GM19463 (cell line): Measurements from ENCODE around the gene NXN.
"Not testable (repeated sequence)": the region's sequence is repeated elsewhere in the genome, so short reads cannot be mapped to it uniquely, and the experiment has no call there.

Experiments
- ATAC-seq: cut with Tn5 transposase; IDR thresholded peaks from one replicate; pipeline ENCODE4 v1.9.1; 2021; ENCODE audit warnings: mild to moderate bottlenecking, moderate library complexity; ENCODE audit not compliant: unreplicated experiment

Gene NXN

DNA sequence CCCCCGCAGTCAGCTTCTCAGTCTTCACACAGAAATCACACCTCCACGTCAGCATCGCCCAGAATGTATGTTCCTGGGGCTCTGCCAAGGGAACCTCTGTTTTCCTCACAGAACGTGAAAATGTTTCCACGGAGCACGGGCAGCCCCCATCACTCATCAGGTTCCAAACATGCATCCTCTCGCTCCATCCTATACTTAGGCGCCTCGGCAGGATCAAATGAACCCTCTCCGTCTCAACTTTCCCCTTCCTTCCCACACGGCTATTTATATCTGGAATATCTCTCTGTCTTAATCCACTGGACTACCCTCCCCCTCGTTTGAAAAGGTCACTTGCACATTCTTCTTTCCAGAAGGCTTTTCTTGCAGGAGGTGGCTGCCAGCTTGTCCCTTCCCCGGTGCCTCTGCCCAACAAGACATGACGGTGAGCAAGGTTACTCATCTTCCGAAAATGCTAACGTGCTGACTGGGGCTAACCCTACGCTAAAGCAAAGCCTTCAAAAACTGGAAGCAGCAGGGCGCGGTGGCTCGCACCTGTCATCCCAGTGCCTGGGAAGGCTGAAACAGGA, 21.6 kb downstream of the NXN start:
- no peak for ATAC-seq

DNA sequence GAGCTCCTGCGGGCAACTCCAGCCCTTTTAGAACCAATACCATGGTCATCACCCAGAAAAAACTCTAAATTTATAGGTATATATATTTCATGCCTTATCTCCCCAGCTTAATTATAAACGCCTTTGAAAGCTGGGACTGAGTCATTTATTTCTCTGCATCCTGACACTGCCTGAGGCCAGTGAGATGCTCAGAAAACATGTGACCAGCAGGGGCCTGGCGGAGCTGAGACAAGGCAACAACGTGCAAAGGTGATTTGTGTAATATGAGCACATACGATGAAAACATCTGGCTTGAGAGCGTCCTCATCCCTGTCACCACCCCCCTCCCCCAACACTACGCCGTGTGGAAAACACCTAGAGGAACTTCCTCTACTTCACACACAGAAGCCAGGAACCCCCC, 22.7 kb downstream of the NXN start:
- no peak for ATAC-seq

DNA sequence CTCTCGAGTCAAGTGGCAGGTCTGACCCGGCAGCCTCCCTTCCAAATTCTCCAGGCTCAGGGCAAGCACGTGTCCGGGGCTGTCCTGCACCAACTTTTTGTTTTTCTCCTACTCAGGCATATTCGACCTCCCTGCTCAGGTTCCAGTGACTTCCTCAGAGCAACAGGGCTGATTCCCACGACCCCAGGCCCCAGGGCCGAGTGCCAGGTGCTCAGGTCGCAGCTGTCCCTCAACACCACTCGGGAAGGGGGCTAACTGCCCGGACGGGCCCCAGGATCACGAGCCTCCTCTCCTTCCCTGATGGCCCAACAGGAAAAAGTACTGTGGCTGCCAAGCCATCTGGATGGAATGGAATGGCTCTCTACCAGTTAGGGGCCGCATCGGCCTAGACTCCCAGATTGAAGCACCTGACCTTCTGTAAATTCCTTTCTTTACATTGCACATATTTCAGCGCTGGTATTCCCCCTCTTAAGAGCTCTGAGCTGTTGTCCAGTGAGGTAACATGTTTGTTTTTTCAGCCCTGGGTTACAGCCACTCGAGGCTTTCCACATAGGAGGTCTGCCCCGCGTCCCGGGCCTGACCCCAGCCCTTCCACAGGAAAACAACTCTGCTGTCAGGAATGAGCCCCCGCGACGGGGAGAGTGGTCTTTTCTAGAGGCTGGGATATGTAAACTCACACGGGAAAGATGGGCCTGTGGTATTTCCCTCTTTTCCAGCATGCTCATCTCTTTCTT, 25.0 kb downstream of the NXN start:
- ATAC-seq, result no peak

DNA sequence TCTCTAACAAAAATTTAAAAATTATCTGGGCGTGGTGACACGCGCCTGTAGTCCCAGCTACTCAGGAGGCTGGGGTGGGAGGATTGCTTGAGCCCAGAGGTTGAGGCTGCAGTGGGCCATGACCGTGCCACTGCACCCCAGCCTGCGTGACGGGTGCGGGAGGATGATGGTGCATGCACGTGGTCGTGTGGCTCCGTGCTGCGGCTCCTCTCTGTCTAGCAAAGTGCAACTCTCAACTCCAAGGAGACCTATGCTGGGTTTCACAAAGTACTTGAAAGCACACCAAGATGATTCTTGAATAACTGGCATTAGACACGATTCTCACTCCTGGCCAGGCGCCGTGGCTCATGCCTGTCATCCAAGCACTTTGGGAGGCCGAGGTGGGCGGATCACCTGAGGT, 25.8 kb downstream of the NXN start:
- no peak for ATAC-seq

DNA sequence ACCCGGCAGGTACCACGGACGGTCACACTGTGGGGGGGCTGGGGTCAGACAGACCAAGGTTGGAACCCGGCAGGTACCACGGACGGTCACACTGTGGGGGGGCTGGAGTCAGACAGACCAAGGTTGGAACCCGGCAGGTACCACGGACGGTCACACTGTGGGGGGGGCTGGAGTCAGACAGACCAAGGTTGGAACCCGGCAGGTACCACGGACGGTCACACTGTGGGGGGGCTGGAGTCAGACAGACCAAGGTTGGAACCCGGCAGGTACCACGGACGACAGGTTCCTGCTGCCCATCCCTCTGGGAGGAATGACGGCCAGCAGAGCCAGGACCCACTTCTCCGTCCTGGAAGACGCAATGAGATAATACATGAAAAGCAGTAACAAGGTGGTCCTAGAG, 27.0 kb downstream of the NXN start:
- ATAC-seq, result not testable (repeated sequence)

DNA sequence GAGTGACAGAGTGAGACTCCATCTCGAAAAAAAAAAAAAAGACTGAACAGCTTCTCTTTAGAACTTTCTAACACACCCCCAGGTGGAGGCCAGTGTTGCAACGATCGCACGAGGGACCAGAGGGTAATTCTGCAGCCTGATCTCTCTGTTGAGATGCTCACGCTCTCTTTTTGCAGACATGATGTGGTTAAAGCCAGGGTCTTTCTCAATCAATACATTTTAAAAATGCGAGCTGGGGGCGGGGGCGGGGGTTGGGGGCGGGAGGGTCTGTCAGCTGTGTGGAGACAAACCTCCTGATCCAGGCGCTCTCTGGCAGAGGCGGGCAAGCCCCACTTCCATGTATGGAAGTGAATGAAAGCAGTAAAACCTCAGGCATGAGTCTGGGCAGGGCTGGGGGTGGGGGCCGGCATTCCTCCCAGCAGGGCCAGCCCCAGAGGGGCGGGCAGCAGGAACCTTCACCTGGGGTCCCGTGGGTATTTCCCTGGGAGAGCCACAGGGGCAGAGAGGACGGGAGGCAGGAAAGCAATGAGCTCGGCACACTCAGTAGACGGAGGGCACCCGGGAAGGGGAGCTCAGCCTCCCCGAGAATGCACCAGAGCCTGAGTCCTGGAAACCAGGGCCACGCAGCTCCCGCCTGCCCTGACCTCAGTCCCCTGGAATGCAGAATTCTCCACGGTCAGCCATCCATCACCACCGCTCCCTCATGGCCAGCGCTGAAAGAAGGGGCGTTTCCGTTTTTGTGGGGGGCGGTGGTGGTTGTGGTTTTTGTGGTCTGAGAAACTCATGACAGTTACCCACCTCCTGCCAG, 28.0 kb downstream of the NXN start:
- no peak for ATAC-seq

DNA sequence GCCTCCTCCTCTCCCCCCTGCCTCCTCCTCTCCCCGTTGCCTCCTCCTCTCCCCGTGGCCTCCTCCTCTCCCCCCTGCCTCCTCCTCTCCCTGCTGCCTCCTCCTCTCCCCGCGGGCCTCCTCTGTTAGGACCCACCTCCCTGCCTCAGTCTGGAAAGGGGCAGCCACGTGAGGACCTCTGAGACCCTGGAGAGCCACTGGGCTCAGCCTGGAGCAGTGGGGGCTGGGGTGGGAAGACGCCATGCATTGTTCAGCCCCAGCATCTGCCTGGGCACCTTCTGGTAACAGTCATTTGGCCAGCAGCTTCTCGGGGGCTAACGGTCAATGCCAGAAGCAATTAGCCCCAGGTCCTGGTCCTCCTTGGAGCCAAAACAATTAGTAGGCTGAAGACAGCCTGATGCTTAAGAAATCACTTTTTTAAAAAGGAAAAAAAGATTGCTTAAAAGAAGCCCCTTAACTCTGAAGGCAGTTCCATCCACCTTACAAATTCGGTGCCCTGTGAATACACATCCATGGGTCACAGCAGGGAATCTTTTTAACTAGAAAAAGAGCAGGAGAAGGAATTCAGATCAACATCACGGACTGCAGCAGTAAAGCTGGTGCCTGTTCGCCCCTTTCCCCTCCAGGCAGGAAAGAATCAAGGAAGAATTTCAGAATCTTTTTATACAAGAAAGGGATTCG, 29.8 kb downstream of the NXN start:
- ATAC-seq, result no peak

DNA sequence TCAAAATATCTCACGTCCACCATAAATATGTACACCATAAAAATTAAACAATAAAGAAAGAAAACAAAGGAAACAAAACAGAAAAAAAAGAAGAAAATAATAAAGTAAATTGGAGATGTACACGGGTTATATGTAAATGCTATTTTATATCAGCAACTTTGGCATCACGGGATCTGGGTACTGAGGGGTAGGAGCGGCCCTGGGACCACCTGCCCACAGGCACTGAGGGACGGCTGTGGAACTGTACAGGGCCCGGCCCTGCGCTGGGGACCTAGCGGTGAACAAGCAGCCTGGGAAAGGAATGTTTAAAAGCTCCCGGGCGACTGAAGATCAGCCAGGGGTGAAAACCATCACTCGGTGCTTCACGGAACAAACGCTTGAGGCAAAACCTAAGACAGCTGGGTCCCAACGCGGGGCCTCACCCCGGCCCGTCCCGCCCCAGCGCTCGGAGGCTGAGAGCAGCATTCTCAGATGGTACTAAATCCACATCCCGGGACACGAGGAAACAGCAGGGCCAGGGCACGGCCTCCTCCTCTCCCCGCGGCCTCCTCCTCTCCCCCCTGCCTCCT, 31.2 kb downstream of the NXN start:
- ATAC-seq, result no peak

DNA sequence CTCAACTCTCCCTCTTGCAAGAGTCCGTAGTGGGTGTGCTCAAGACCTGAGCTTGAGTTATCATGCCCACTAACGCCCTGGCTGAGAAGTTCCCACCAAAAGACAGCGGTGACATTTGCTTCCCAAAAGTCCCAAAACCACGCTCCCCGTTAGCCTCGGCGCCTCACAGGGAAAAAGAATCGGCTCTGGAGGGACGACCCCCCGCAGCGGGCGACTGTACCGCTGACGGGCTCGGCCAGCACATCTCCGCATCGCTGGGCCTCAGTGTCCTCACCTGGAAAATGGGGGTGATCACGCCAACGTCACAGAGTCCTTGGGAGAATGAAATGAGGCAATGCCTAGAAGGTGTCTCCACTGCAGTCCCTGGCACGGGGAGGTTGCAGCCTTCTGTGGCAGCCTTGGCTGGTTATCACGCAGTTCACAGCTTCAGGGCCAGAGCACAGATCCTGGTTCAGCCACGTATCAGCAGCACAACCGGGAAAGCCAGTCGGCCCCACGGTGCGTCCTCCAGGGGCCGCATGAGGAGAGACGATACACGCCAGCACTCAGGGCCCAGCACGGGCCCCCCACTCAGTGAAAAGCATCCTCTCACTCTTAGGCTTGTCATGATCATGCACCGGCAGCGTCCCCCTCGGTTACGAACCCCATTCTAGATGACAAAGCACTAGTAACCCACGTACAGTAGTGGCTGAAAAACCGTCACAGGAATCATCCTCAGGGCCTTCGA, 32.9 kb downstream of the NXN start:
- ATAC-seq, result no peak

DNA sequence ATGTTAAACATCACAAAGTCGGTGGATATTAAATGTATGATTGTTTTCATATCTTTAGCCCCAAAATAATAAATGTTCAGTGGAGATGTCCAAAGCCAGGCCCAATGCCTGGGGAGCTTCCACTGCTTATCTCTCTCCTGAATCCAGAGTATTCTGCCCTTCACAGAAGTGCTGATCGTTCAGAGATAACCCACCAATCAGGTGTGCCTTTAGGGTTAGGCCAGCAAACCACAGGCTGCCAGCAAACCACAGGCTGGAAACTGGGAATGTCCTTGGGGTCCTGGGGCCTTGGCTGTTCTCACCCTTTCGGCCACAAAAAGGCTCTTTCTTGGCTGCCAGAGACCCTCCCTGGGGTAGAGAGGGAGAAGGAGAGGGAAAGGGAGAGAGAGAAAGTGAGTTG, 33.9 kb downstream of the NXN start:
- no peak for ATAC-seq

DNA sequence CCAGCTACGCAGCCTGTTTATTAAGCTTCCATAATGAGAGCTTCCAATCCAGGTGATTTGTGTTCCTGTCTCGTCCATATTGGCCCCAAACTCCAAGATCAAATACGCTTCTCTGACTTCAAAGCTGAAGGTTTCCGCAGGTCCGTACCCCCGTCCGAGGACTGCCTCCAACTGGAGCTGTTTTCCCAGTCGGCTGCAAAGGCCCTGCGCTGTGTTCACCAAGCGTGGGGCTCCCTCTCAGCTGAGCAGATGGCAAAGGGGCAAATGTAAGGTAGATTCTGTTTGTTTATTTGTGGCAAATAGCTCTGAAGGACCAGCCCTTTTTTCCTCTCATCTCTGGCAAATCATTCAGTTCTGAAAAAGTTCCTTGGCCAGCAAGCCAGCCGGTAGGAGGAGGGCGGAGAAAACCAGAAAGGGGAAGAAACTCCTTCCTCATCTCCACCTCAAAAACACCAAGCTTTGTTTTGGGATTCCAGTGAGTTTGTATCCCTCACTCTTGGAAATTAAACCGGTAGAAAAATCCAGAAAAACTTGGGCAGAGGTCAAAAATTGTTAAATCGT, 35.2 kb downstream of the NXN start:
- ATAC-seq, result no peak

DNA sequence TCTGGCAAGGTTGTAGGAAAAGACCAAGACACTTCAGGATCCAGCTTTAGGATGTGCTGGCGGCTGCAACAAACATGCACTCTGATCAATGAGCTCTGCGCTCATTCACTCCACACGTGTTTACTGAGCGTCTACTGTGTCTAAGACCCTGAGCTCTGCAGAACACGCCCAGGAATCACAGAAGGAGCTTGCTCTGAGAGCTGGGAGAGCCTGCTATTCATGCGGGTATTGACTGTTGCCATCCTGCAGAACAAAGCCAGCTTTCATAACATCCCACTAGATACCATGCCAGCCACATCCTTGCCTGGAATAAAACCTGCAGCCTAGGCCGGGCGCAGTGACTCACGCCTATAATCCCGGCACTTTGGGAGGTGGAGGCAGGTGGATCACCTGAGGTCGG, 44.1 kb downstream of the NXN start:
- no peak for ATAC-seq

DNA sequence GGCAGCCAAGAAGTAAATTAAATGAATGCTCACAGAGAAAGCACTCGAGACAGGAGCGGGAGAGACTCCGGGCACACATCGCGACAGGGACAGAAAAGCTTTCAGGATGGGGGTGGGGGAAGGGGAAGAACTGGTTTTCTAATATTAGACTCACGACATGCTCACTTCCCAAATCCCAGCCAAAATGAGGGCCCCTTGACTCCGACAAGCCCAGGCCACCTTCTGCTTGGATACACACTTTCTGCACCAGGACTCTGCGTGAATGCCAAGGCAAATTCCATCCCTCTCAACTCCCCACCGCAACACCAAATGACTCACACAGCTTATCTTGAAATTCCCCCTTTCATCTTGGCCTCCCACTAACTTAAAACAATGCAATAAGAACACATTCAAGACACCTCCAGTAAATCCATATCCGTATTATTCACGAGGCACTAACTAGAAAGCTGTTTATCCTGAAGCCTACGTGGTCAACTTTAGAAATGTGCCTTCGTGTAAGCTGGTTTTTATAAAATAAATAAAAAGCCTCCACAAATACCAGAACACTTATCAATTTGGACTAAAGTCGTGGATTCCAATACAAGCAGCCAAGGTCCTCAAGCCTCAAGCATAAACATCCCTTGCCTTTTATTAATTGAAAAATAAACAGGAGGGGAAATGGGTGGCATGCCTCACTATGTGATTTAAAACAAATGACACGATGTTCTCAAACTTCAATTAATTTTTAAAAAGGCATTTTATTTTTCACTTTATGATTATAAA, 46.1 kb downstream of the NXN start:
- ATAC-seq, result no peak

DNA sequence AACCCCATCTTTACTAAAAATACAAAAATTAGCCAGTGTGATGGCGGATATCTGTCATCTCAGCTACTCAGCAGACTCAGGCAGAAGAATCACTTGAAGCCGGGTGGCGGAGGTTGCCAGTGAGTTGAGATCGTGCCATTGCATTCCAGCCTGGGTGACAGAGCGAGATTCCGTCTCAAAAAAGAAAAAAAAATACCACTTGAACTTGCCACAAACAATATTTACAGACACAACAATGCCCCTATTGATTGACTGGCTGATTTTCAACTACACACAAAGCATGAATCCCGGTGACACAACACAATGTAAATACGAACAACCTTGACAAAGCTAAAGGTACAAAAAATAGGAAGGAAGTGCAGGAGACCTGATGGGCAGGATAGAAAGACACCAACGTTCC, 49.3 kb downstream of the NXN start:
- ATAC-seq, result no peak

DNA sequence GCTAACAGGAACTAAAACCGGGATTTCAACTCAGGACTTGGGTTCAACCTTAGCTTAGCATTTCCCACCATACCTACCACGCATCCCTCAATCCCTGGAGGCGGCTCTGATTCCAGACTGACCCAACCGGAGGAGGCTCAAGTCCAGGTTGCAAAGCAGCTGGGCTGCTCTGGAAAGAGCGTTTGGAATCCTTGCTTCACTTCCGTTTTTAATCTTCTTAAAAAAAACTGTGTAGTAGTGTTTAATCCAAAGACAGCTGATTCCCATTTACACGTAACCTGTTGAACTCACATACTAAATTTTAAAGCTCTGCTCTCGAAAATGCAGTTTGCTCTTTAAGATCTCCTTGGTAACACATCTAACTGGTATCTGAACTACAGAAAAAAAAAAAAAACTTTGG, 50.0 kb downstream of the NXN start:
- no peak for ATAC-seq

DNA sequence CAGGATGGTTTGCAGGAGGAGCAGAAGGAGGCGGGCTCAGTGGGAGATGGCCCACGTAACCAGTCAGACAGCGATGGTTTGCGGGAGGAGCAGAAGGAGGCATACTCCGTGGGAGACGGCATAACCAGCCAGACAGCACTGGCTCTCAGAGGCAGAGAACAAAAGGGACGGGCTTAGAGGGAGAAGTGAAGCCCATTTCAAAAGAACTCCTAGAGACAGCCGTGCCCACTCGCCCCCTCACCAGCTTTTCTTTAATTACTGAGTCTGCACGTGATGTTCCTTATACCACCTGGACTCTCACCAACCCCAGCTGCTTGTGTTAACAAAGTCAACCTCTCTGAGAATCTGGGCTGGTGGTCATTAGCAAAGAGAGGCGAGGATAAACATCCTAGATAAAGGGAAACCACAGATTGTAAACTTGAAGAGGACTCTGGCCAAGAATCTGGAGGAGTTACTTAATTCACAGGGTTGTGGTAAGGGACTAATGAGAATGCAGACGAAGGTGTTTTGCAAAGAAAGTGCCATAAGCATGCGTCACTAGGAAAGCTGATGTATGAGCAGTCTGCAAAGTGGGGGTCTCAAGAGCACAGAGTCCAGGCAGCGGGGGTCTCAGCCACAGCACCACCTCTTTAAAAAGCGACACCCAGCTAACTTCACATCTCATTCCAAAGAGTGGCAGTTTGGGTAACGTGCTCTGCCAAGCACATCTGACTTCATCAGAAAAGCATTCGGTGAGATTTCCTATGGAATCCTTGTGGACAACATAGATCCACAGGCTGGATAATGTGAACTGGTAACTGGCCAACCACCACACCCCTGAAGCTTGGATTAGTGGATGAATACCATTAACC, 51.7 kb downstream of the NXN start:
- no peak for ATAC-seq

DNA sequence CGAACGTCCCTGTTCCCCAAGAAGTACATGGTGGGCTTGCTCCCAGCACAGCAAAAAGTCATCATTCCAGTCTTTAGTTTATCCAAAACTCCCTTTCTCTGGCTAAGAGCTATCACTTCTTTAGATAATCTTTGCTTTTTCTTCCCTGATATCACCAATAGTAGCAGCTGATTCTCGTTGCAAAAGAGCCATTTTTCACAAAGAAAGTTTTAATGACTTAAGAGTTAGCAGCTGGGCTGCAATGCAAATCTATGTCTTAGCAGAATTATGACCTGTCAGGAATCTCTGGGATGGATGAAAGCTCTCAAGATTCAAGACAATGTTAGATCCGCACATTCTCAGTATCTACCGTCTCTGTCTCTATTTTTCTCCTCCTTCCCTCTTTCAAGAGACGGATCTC, 53.8 kb downstream of the NXN start:
- ATAC-seq, result no peak

DNA sequence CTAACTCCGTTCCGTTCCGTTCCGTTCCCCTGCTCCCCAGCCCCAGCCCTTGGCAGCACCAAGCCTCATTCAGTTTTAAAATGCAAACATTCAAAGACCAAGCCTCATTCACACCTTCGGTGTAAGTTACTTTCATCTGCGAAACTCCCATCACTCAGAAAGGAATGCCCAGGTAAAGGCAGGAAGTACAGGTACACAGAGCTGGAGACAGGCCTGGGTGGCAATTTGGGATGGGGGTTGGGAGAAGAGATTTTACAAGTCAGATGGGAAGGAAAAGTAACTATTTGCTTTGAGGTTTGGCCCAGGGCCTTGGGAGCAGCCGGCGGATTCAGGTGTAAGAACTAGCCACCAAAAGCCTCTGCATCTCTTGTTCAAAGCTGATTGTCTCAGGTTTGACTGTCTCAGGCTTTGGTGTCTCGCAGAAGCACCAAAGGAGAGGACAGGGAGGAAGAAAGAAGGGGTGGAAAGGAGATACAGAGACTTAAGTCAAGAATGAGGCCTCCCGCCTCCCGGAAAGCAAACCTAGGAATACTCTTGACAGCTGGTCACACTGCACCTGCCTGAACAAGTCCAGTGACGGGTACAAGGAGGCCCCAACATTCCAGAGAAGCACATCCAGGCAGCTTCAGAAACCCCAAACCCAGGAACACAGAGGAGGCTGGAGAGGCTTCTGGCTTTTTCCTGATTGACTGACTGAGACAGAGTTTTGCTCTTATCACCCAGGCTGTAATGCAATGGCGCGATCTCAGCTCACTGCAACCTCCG, 54.7 kb downstream of the NXN start:
- ATAC-seq, result no peak
